ENCODE data around the gene TSG101. TPM values are rescaled to one million over a fixed set of nuclear protein-coding genes. Genes with fewer than 3 reads are reported as not detected.

The TSG101 gene
- total and polyA plus RNA-seq, 12 donors: 21.9 to 77.6 (median 68.2) TPM

GRCh38 chr11:18479063-18479462, 47.7 kb downstream of the TSG101 start:
- no peak overlapping the region for H3K27ac ChIP-seq
- WGBS, 2 donors: 95 to 98% methylated on average over 4 of the region's 4 CpGs
- no peaks in the 10 kb centered on the region for H3K4me1 ChIP-seq
- ATAC-seq (no peak), DNase-seq (no peak)
- H3K9me3 ChIP-seq: no peaks in the 10 kb centered on the region
- H3K4me3 ChIP-seq: no peak overlapping the region
- intact Hi-C loops (cut with DNase I): no loop called here
- H3K36me3 ChIP-seq: peaks cover 0 to 100% (median 58%) of the 10 kb centered on the region in 9 donors
- no peaks in the 10 kb centered on the region for H3K27me3 ChIP-seq
- TF ChIP-seq CTCF (IDR thresholded peaks at IDR 0.05): no peak

GRCh38 chr11:18472587-18472986, 54.2 kb downstream of the TSG101 start:
- no peaks in the 10 kb centered on the region for H3K4me1 ChIP-seq
- TF ChIP-seq CTCF (IDR thresholded peaks at IDR 0.05): no peak
- no peak overlapping the region for H3K27ac ChIP-seq
- ATAC-seq (no peak), DNase-seq (no peak)
- intact Hi-C loops (cut with DNase I): no loop called here
- no peak overlapping the region for H3K4me3 ChIP-seq
- H3K9me3 ChIP-seq: no peaks in the 10 kb centered on the region
- H3K36me3 ChIP-seq: peaks cover 0 to 54% (median 6%) of the 10 kb centered on the region in 9 donors
- H3K27me3 ChIP-seq: no peaks in the 10 kb centered on the region

- intact Hi-C loops (cut with DNase I): no loop called here
- Histone ChIP-seq H3K9me3 (no peaks in the 10 kb centered on the region), H3K27ac (no peak overlapping the region), H3K27me3 (no peaks in the 10 kb centered on the region), H3K4me1 (no peaks in the 10 kb centered on the region), H3K4me3 (no peak overlapping the region), H3K36me3 (peaks cover 0 to 48% (median 0%) of the 10 kb centered on the region in 9 donors)
- ATAC-seq (no peak), DNase-seq (no peak)
- no peak for TF ChIP-seq CTCF (IDR thresholded peaks at IDR 0.05)
- 91 to 97% methylated on average over 3 of the region's 3 CpGs for WGBS, 2 donors
These were observed 54.7 kb downstream of the TSG101 start for GRCh38 chr11:18471995-18472394.

- 92% methylated on average over 7 of the region's 7 CpGs for WGBS, 2 donors
- Histone ChIP-seq H3K4me1 (no peaks in the 10 kb centered on the region), H3K4me3 (no peak overlapping the region), H3K36me3 (peaks cover 0 to 19% (median 0%) of the 10 kb centered on the region in 9 donors), H3K9me3 (no peaks in the 10 kb centered on the region), H3K27ac (no peak overlapping the region), H3K27me3 (no peaks in the 10 kb centered on the region)
- TF ChIP-seq CTCF (IDR thresholded peaks at IDR 0.05): no peak
- ATAC-seq (no peak), DNase-seq (no peak)
- intact Hi-C loops (cut with DNase I): no loop called here
These were observed 57.8 kb downstream of the TSG101 start for GRCh38 chr11:18468961-18469360.
